ENCODE measurements around the gene AMY2B.
A peak's percentile ranks its signal among the peaks of the same experiment; 100 is the strongest.
"Not testable (repeated sequence)": the region's sequence is repeated elsewhere in the genome, so short reads cannot be mapped to it uniquely, and the experiment has no call there.

AMY2B gene

DNA sequence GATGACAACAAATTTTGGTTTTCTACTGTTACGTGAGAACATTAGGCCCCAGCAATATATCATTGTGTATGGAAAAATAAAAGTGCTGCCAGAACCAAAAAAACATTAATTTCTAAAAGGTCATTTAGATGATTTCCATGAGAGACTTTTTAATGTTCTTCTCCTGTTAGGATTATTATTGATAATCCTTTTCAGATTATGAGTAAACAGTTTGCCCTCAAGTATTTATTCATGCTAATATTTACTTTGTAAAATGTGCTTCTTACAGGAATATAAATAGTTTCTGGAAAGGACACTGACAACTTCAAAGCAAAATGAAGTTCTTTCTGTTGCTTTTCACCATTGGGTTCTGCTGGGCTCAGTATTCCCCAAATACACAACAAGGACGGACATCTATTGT is at the start of gene AMY2B:
TSS of gene AMY2B (plus strand) at position 301 of the 400 bp plus-strand sequence. CDS start at position 315, 14 bp downstream.
- DNase-seq = not testable (repeated sequence)

DNA sequence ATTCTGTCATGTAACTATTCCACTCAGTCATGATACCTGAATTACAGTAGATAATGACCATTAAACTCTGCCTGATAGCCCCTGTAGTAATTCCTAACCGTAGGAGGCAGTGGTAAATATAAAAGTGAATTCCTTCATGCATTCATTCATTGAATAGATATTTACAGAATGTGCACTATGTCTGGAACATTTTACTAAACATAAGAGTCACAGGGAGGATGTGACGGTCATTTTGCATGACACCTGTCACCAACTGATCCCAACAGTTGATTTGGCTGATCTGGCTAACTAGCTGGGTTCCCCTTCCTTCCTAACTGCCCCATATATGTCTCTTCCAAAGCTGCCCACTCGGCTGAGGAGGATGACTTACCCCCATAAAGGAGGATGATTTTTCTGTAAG is 48.0 kb upstream of the AMY2B start:
- no peak for DNase-seq

DNA sequence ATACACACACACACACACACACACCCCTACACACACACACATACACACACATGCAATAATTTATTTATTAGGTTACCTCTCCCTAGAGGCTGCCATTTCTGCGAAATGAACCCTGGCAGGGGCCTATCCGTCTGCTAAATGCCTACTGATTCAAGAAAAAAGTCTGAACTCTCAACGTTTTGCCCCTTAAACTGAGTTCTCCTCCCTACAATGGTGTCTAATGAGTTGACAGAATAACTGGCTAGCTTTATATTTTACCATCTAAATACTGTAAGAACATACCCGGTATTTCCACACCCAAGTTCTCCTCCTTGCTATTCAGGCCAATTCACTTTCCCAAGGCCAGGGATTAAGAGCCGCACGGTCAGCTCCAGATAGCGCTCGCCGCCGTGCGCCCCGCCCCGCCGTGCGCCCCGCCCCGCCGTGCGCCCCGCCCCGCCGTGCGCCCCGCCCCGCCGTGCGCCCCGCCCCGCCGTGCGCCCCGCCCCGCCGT is 46.2 kb upstream of the AMY2B start:
- DNase-seq = no peak

DNA sequence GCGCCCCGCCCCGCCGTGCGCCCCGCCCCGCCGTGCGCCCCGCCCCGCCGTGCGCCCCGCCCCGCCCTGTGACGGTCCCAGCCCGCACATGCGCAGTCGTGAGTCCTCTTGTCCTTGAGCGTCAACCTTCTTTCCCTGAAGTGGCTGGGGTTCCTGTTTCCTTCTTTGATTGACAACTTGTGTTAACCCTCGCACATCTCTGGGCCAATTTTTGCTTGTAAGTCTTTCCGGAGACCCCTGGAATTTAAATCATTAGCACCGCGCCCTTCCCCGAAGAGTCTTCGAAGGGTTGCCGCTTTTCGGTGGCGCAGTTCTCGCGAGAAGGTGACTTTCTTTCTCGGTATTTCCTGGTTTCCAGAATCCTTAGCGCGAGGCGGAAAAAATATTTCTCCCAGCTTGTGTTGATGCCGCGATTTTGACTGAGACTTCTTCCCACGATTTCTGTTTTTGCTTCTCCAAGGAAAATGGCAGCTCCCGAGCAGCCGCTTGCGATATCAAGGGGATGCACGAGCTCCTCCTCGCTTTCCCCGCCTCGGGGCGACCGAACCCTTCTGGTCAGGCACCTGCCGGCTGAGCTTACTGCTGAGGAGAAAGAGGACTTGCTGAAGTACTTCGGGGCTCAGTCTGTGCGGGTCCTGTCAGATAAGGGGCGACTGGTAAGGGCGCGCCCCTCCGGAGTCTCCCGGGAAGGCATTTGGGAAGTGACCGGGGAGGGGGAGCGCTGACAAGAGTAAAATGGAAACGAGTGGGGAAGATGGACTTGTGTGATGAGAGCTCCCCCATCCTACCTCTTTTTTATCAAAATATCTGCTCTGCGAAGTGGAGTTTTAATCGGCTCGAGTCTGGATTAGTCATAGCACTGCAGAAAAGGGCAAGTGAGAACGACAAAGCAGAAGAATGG is 45.5 kb upstream of the AMY2B start, which contains the start of gene RNPC3:
TSS of gene RNPC3 (plus strand) at position 93 of the 901 bp plus-strand sequence. CDS start at position 465, 372 bp downstream.
- peak; percentile 87 for DNase-seq

DNA sequence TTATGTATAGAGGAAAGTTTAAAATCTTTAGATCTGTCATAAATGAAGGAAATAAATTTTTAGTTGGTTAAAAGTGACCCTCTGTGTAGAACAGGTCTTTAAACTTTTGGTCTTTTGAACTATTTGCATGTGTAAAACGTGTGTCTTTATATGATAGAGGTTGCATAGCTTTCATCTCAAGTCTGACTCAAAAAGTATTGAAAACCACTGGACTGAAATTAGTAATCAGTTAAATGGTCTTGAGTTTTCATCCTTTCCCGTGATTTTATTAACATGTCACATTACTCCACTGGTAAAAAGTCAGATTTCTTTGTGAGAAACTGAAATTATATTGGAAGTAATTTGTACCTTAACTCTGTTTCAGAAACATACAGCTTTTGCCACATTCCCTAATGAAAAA is 44.1 kb upstream of the AMY2B start:
- no peak for DNase-seq

DNA sequence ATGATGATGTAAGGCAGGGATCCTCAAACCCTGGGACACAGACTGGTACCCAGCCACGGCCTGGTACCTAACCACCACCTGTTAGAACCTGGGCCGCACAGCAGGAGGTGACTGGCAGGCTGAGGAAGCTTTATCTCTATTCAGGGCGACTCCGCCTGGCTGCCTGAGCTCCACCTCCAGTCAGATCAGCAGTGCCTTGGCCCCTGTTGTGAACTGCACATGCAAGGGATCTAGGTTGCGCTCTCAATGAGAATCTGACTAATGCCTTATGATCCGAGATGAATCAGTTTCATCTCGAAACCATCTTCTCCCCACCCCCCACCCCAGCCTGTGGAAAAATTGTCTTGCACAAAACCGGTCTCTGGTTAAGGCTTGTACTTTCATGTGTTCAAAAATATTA is 41.6 kb upstream of the AMY2B start:
- peak; percentile 41 for DNase-seq

DNA sequence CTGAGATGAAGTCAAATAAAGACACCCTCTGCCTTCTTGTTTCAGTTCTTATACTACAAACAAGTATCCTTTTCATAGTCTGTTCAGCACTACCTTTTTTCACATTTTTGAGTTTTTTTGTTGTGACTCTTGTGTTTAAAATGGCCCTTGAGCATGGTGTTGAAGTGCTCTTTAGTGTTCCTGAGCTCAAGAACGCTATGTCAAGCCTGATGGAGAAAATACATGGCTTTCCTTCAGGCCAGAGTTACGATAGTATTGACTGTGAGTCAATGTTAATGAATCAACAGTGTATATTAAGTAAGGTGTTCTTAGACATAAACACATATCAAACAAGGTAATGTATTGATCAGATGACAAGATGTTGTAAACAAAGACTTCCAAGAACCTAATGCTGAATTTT is 33.2 kb upstream of the AMY2B start:
- no peak for DNase-seq

DNA sequence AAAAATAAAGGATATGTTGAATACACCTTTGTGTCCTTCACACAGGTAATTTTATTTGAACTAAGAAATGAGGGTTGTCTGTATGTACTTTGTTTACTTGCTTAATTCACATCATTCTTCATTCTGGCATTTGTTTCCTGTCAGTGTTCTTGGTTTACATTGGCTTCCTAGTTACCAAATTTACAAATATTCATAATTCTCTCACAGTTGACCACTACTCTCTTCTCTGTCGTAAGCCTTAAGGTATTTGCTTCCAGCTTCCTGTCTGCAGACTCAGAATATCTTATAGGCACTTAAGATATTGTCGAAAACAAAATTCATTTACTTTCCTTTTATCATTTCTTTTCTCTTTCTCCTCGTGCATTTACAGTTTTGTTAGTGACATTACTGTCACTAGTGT is 30.0 kb upstream of the AMY2B start:
- no peak for DNase-seq

DNA sequence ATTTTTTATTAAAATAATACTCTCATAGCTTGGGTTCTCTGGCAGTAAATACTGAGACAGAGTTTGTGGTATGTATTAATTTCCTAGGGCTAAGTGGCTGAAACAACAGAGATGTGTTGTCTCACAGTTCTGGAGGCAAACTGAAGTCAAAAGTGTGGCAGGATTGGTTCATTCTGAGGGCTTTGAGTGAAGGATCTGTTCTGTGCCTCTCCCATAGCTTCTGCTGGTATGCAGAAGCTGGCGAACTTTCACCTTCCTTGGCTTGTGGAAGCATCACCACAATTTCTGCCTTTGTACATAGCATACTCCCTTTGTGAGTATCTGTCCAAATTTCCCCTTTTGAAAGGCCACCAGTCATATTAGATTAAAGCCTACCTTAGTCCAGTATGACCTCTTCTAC is 24.9 kb upstream of the AMY2B start:
- DNase-seq = no peak

DNA sequence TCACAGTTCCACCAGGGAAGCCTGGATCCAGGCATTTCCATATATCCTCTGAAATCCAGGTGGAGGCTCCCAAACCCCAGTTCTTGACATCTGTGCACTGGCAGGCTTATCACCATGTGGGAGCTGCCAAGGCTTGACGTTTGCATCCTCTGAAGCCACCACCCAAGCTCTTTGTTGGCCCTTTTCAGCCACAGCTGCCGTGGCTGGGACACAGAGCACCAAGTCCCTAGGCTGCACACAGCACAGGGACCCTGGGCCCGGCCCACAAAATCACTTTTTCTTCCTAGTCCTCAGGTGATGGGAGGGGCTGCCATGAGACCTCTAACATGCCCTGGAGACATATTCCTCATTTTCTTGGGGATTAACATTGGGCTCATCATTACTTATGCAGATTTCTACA is 23.5 kb upstream of the AMY2B start:
- DNase-seq = no peak

DNA sequence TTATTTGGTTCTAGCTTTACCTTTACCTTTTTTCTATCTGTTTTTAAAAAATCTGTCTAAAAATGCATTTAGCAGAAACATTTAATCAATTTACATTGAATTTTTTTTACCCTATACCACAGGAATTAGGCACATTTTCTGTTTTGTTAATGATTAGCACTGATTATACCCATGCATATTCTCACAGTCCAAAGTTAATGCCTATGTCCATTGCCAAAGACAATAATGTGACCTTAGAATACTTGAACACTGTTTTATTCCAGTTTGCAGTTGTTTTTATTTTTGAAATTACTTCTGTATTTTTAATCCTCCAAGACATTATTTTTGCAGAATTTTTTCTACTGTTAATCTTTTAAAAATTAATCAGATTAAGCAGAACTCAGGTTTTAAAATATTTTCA is 11.0 kb upstream of the AMY2B start:
- no peak for DNase-seq

DNA sequence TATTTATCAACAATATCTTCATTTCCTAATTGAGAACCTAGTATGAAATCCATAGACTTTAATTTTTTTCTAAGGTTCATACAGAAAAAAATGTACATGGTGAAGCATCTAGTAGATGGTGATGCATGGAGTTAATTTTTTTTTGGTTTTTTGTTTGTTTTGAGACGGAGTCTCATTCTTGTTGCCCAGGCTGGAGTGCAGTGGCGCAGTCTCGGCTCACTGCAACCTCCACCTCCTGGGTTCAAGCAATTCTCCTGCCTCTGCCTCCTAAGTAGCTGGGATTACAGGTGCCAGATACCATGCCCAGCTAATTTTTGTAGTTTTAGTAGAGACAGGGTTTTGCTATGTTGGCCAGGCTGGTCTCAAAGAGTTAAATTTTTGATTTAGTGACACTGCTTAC is 10.3 kb upstream of the AMY2B start:
- DNase-seq = not testable (repeated sequence)

DNA sequence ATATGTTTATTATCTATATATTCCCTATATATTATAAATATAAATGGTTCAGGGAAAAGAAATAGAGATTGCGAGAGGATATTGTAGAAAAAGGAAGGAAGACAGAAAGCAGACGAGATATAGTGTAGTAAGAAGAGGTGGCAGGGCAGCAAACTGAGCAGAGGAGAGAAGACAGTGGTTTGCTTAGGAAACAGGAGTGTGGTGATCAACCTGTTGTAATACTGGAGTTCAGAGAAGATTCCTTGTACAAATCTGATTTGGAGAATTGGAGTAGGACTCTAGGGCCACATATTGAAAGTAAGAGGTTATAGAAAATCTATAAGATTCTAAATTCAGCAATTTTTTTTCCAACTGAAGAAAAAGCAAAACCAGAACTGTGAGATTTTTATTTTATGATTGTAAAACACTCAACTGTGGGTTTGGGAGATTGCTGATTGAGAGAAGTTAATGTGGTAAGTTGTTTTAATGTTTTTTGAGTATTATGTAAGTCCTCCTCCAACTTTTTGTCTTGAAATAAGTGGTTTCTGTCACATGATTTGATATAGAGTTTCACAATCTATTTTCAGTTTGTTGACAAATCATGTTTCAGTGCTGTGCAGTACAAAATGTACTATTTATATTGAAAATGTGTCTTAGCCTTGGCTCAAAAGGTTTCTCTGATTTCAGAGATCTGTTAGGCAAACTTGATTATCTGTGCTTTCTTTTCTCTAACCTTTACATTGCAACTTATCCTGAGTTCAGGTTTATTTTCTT is 9.6 kb upstream of the AMY2B start:
- no peak for DNase-seq

DNA sequence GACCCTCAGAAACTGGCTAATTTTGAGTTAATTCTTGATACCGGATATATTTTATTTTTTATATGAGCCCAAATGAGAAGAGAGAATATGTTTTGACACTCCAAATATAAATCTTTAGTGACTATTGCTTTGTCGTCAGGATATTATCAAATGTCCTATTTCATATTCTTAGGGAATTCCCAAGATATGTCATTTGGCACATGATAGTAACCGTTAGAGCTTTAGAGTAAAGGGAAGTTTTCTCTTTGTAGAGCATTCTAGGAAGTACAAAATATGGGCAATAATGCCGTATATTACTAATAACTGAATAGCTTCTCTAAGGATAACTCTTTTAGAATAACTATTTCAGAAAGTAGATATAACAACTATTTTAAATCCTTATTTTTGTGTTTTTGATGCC is 8.3 kb upstream of the AMY2B start:
- DNase-seq = no peak

DNA sequence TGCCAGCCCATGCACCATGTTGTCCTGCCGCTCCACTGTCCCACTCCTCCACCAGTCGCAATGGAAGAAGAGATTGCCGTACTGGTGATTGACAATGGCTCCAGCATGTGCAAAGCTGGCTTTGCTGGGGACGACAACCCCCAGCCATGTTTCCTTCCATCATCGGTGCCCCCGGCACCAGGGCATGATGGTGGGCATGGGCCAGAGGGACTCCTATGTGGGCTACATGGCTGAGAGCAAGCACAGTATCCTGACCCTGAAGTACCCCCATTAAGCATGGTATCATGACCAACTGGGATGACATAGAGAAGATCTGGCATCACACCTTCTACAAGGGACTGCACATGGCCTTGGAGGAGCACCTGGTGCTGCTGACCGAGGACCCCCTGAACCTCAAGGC is 1.9 kb upstream of the AMY2B start:
- no peak for DNase-seq

DNA sequence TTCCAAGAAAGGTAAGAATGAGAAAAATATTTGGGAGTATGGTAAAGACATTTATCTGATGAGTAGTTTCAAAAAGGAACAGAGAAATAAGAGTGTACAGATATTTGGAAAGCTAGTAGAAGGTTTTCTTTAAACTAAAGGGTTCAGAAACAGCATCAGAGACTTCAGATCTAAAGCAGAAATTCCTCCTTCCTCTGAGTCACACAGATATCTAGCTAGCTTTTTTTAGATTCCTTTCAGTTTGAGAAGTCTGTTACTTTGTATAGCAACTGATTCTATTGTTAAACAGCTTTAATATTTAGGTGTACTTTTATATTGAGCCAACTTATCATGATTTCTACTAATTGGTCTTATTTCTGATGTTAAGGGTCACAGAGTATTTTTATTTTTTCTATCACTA is 4.7 kb downstream of the AMY2B start:
- DNase-seq = no peak

DNA sequence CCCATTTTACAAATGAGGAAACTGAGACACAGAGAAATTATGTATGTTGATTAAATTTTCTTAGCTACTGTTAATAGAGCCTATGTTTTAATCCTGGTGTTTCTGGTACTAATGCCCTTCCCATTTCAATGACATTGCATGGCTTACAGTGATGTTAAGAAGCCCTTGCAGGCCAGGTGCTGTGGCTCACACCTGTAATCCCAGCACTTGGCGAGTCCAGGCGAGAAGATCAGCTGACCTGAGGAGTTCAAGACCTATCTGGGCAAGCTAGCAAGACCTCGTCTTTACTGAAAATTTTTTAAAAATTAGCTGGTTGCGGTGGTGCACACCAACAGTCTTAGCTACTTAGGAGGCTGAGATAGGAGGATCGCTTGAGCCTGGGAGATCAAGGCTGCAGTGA is 5.4 kb downstream of the AMY2B start:
- not testable (repeated sequence) for DNase-seq

DNA sequence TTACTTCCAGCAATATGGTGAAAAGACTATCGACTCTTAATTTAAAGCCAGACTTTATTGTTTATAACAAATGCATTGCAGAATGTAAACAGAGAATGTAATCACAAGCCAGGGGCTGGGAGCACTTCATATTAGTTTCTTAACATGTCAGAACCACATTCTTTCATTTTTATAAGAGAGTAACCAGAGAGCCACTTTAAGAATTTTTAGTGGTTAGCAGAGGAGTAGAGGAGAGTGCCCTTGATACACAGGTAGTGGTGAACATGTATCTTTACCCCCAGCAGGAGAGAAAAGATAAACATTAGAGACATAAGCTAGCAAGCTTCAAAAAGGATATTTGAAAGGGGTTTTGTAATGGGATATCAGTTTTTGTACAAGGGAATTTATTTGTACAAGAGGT is 11.1 kb downstream of the AMY2B start:
- DNase-seq = no peak

DNA sequence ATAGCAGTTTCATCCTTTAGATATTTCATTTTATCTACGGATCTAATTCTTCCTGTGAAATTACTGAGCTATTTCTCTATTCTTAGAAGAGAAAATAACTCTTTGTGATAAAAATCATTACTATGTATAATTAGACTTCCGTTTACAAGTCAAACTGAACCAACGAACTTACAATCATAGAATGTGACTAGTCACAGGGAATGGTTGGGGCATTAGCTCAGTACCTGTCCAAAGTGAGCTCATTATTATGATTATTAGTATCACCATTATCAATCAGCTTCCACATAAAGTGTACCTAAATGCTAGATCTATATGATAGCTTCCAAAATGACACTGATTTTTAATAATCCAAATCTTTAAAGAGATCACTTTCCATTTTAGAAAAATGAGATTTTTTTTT is 12.5 kb downstream of the AMY2B start:
- no peak for DNase-seq

DNA sequence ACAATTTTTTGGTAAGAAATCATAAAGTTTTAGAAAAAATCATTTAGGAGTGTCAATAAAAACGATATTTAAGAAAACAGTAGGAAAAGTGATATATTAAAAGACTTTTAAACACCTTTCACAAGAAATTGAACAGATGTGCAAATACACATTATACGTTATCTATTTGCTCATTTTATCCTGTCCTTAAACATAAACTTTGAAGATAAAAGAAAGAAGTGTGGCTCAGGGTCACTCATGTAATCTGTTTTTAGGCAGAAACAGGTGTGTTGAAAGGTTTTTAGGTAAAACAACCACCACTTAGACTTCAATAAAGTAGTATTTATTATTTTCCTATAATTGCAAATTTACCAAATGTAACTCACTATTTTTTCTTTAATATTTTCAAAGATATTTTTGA is 13.1 kb downstream of the AMY2B start:
- no peak for DNase-seq

DNA sequence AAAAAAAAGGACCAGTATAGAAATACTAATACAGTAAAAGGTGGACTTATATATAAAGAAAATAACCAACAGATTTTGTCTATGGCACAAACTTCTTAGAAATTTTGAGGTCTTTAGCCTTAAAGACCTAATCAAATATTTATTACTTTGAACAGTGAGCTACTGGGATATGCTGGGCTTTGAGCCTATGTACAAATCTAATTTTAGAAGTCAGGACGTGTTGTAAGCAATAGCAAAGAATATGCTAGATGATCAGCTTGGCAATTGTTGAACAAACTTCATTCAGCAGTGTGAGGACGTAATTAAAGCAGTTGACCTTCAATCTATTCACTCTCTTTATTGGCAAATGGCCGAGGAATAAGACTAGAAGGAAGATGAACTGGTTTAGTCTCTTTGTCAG is 31.4 kb downstream of the AMY2B start:
- DNase-seq = not testable (repeated sequence)

DNA sequence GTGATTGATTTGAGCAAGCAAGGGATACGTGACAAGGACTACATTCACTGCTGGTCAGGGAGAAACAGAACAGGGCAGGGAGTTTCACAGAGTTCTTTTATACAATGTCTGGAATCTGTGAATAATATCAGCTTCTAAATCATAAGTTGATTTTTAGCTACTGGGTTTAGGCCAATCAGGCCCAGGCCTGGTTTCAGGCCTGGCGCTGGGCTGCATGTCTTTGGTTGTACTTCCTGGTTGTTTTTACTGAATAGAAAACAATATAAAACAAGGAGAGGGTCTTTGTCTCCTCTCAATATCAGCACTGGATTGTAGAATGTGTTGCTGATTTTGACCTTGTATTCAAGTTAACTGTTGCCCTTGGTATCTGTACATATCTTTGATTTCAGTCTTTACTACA is 45.0 kb downstream of the AMY2B start:
- DNase-seq = no peak

DNA sequence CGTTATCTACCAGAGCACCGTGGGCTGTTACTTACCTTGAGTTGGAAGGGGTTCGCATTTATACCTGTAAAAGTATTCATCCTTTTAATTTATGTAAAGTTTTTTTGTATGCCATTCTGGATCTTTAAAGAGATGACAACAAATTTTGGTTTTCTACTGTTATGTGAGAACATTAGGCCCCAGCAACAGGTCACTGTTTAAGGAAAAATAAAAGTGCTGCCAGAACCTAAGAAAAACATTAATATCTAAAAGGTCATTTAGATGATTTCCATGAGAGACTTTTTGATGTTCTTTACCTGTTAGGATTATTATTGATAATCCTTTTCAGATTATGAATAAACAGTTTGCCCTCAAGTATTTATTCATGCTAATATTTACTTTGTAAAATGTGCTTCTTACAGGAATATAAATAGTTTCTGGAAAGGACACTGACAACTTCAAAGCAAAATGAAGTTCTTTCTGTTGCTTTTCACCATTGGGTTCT is 45.6 kb downstream of the AMY2B start, which contains the start of gene AMY2A:
TSS of gene AMY2A (plus strand) at position 434 of the 484 bp plus-strand sequence. CDS start at position 448, 14 bp downstream.
- DNase-seq = not testable (repeated sequence)

DNA sequence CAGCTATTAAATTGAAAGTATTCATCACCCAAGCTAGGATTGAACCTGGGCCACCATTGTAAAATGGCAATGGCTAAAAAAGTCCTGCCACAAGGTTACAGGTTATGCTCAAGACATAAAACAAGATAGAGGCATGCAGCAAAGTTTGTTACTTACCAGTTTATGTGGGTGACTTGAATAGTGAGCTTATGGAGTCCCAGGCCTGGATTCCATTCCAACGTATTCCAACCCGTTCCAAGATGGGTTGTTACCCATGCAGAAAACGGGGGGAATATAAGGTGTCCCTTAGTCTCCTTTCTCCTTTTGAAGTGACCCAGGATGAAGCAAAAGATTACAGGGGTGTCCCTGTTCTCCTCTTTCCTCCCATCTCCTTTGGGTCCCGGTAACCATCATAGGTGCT is 56.0 kb downstream of the AMY2B start:
- DNase-seq = not testable (repeated sequence)

Data from CD4-positive, alpha-beta T cell treated with Interleukin-4 for 4 hours (primary cell).